Effector CD4-positive, alpha-beta T cell (primary cell): Measurements from ENCODE around the gene PLEKHH3.

Experiments used
- DNase-seq: peaks from one replicate; pipeline ENCODE4 v3.0.0-alpha.2; 2020

The PLEKHH3 gene

DNA sequence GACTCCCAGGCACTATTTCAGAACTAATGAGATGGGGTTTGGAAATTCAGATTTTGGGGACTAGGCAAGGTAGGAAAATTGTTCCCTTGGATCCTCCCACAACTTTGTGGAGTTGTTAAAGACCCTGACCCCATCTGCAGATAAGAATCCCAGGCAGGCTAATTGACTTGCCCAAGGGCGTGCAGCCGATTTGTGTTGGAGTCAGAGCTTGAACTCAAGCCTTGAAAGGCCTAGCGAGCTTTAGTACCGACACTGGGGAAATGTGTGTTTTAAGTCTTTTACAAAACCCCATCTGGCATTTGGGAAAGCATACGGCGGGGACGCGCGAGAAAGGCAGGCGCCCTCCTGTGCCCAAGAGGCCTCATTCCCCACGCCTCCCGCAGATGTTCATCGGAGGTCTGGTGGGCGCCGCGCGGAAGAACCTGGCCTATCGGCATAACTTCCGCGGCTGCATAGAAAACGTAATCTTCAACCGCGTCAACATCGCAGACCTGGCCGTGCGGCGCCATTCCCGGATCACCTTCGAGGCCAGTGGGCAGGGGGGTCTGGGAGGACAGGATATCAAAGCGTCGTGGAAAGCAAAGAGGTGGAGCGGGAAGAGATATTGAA, 9.8 kb upstream of the PLEKHH3 start:
- no peak for DNase-seq

DNA sequence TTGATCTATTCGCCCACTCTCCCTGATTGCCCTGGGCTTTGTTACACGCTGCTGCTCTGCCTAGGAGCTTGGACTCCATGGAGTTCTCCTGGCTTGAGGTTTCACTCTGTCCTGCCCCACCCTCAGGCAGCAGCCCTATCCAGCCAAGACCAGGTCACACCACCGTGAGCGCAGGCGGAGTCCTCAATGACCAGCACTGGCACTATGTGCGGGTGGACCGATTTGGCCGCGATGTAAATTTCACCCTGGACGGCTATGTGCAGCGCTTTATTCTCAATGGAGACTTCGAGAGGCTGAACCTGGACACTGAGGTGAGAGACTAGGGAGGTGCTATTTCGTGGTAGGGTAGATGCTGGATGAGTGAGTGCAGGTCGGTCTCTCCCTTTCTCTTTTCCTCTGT, 9.0 kb upstream of the PLEKHH3 start:
- DNase-seq: no peak

DNA sequence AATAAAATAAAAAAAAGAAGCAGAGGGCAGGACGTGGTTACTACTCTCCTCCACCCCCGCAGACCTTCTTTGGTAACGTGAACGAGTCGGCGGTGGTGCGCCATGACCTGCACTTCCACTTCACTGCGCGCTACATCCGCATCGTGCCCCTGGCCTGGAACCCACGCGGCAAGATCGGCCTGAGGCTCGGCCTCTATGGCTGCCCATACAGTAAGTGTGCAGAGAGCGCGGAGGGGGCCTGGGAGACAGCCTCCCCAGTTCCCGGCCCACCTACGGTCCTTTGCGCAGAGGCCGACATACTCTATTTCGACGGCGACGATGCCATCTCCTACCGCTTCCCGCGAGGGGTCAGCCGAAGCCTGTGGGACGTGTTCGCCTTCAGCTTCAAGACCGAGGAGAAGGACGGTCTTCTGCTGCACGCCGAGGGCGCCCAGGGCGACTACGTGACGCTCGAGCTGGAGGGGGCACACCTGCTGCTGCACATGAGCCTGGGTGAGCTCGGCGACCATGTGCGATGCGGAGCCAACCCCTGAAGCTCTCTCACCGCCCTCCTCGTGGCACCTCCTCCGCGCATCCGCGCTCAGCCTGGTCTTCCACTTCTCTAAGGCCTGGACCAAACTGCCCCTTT, 8.2 kb upstream of the PLEKHH3 start:
- DNase-seq: no peak

DNA sequence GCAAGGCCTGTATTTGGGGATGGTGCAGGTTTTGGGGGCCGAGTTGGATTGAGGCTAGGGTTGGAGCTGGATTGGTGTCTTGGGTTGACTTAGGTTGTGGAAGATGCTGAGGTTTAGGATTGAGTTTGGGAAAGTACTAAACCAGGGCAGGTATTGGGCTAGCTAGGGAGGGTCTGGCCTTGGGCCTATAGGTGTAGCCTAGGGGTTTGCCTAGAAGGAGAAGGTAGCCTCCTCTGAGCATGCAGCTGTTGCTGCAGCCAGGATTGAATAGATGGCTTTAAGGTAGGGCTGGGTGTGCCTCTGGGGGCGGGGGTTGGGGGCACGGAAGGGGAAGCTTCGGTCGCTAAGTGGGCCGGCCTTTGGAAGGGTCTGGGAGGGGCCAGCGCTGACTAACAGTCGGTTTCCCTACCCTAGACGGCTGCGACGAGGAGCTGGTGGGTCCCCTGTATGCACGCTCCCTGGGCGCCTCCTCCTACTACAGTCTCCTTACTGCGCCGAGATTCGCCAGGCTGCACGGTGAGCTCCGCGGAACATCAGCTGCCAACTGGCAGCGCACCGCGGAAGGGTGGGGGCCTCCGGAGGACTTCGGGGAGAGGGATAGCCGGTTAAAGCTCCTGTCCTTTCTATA, 6.7 kb upstream of the PLEKHH3 start:
- no peak for DNase-seq

DNA sequence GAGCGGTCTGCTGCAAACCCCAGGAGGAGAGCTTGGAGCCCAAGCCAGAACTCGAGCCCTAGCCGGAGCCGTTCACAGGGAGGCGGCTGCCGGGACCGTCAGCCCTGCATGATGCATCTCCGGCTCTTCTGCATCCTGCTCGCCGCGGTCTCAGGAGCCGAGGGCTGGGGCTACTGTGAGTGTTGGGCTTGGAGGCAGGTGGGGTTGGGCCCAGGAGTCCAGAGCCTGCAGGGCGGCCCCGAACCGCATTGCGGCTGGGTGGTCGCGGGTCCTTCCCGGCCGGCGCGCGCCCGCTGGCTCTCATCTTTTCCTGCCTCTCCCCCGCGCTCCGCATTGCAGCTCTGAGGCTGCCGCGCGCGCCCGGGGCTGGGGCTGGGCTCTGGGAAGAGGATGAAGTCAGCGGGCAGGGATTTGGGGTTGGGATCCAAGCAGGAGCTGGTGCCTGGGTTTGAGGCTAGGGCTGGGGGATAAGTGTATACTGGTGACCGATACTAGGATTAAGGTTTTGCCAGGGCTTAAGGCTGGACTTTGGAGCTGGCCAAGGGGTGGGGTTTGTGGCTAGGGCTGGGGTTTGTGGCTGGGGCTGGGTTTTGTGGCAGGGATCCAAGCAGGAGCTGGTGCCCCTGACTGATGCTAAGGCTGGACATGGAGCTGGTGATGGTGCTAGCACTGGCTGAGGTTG, 6.1 kb upstream of the PLEKHH3 start:
- DNase-seq: no peak

DNA sequence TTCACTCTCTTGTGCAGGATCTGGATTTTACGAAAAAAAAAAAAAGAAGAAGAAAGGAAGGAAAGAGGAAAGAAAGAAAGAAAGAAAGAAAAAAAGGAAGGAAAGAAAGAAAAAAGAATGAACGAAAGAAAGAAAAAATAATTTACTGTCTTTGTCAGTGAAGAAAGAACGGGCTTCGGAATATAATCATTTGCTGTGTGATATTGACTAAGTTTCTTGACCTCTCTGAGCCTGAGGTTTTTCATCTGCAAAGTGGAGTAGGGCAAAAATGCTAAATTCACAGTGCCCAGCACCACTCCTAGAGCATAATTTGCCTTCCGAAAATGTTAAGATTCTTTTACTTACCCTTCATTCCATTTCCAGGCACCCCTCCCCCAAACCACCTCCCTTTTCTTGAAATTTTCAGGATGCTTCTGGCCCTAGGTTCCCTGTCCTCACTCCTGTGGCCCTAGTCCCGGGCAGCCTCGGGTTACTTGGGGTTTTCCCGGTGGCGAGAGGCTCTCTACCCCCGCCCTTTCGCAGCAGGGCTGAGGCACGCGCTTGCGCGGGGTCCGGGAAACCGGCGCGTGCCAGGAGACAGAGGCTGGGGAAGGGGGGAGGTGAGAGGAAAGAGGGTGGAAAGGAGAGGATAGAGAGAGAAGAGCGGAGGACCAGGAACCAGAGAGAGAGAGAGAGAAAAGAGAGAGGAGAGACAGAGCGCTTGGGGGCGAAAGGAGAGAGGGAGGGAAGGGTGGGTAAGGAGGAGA, 5.4 kb upstream of the PLEKHH3 start, which contains the start of gene CNTNAP1:
CNTNAP1 (plus strand) TSS at position 556 of the 746 bp plus-strand sequence. CDS start 299 bp downstream, outside the sequence.
- no peak for DNase-seq

DNA sequence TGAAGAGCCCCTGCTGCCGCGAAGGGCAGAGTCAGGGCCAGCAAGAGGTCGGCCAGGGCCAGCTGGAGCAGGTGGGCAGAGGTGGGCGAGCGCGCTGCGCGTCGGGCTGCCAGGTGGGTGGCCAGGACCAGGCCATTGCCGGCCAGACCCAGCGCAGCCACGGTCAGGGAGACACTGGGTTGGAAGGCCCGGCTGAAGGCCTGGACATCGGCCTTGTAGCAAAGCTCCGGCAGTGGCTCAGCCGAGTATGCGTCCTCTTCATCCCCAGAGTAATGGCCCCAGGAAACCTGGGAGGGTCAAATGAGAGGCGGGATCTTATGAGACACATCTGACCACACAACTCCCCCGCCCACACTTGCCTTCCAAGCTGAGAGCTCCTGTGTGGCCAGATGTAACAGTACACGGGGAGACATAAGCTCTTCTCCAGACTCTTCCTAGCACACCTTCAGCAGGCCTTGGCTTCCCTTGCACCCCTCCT, 3.6 kb upstream of the PLEKHH3 start:
- DNase-seq: no peak

DNA sequence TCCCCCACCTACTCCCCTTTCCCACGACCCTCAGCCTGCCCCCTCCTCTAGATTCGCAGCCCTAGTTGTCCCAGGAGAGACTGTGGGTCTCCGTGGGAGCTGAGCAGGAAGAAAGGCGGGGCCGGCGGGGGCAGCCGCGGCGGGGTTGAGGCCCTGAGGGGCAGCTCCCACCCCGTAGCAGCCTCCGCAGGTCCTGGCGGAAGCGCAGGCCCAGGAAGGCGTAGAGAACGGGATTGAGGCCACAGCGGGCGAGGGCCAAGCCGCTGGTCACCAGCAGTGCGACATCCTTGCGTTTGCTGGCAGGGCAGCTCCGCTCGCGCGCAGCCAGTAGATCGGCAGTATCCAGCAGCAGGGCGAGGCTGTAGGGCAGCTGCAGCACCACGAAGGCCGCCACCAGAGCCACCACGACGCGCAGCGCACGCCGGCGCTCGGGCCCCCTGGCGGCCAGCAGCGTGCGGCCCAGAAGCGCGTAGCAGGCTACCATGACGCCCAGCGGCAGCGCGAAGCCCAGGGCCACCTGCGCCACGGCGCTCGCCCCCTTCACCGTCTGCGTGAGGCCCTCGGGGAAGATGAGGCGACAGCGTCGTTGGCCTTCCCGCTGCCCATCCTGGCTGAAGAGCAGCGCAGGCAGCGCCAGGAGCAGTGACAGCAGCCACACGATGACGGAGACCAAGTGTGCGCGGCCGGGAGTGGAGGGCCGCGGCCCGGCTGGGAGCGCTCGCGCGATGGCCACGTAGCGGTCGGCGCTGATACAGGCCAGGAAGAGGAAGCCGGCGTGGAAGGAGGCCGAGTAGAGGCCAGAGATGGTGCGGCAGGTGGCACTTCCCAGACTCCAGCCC, 2.9 kb upstream of the PLEKHH3 start:
- DNase-seq: peak; percentile 57

DNA sequence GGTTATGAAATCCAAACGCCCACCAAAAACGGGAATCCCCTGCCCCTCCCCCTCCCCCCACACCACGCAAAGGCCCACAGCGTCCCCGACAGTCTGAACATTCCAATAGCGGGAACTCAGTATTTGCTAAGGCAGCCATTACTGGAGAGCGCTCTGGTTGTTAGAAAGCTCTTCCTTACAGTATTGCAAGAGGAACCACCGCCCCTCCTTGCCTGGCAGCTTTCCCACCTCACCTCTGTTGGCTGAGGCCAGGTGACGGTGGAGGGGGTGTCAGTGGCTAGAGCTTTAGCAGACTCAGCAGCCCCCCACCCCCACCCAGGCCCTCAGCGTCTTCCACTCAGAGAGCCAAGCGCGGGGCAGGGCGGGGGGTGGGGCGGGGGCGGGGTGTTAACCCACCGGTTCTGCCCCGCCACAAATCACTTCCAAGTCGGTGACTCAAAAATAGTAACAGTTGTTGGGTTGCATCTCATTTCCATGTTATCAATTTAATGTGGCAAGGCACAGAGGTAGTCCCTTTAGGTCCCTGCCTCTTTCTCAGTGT, 2.2 kb upstream of the PLEKHH3 start:
- no peak for DNase-seq

DNA sequence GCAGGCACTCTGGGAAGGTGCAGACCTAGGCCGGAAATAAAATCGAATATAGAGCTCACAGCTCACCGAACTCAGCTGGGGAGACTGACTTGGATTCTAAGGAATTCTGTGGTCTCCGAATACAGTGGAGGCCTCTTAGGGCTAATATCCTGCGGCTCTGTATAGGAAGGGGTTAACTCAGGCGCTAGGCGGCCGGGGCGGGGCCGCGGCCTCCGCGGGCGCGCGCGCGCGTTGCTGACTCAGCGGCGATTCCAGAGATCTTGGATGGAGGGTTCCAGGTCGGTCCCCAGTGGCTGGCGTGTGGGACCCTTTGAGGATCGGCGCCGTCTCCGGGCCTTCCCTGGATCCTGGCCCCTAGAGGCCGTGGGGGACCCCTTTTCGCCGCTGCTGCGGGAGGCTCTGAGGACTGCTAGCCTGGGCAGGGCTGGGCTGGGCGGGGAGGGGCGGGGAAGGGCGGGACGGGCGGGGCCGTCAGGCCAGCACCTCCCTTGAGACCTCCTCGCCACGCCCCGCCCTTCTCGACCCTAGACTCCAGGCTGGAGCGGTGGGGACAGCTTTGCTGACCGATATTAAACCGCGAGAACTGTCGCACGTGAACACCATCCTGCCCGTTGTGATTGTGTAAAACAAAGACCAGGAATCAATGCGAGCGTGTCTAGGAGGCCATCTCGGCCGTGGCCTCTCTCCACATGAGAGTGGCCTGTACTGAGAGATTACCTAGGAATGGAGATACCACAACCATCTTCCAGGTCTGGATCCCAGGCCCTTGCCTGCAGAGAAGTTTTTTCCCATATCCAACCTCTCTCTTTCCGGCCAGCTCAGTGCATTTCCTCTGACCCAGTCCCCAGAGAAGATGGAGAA, 1.4 kb upstream of the PLEKHH3 start:
- peak; percentile 56 for DNase-seq

DNA sequence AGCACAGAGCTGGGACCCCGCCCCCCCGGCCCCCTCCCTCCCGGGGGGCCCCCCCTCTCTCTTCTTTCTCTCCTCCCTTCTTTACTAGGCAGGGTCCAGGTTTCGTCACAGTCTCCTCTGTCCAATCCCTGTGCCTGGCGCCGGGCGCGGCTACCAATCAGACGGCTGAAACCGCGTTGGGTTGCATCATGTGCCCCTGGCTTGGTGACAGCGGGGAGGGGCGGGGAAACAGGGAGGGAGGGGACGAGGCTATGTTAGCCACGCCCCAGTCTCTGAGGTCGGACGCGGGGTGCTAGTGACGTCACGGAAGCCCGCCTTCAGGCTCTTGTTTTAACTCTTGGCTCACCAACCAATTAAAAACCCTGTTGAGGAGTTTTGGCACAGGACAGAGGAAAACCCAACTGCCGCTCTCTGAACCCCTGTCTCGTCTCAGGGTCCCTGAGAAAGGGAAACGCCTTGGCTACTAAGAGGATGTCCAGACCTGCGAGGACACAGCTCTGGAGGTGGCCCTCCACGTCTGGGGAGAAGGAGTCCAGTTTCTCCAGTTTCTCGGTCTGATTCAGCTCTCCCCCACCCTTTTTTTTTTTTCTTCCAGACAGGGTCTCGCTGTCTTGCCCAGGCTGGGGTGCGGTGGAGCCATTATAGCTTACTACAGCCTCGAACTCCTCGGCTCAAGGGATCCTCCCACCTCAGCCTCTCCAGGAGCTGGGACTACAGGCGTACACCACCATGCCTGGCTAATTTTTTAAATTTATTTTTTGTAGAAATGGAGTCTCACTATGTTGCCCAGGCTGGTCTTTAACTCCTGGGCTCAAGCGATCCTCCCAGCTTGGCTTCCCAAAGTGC, 441 bp upstream of the PLEKHH3 start:
- peak; percentile 96 for DNase-seq

DNA sequence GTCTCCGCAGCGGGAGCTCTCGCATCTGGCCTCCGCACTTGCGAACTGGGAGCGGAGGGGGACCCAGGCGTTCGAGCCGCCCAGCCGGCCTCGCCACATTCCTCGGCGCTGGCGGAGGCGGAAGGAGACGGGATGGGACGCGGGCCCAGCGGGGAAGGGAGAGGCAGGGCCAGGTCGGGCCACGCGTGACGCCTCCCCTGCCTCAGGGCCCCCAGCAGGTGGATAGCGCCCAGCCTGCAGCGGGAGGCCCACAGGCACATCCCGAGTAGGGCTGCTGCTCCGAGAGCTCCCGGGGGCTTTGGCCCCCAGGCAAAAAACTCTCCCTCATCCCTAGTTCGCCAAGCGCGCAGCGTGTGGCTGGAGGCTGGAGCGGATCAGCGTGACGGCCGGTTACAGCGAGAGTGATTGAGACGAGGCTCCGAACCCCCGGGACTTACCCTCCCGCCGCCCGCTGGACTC, 800 bp downstream of the PLEKHH3 start:
- no peak for DNase-seq

DNA sequence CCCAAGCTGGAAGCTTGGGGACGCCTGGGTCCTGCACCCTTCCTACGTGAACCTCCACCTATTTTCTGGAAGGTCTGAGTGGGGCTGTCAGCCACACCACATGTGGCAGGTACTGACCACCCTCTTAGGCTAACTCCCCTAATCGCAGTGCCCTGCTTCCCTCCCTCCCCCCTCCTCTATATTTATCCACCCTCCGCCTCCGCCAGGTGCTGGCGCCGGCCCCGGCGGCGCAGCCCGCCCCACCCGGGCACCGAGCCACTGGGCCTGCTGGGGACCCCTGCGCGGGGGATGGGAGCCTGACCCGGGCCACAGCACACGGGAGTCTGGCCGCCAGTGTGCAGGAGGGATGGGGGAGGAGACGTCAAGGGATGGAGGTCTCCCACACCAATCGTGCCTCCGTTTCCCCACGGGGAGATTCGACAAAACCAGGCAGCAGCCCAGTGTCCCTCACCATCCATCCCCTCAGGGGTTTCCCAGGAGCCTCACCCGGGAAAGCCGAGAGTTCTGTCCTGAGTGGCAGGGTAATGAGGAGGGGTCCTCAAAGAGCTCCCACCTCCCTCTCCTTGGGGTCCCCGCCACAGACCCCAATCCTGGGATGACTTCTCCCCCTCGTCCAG, 1.3 kb downstream of the PLEKHH3 start:
- no peak for DNase-seq

DNA sequence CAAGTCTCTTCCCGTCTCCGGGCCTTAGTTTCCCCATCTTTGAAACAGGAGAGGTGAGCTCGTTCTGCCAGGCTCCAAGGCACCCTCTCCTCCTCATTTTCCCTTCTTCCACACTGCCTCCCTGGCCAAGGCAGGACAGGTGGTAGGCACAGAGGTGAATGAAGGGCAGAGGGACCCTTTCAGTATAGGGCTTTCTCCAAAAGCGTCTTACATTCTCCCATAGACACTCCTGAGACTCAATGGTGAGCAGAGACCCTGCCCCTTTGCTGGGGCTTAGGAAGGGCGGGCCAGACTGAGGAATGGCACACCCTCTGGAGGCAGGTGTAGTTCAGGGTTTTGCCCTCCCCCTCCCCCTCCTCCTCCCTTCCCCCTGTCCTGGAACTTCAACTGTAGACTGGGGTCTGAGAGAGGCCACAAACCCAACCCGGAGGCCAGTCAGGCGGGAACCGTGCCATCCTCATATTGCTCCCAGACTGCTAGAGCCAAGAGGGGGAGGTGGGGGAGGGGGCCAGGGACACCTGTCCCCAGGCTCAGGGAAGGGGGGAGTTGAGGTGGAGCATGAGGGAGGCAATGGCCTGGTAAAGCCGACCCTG, 1.9 kb downstream of the PLEKHH3 start:
- DNase-seq: no peak

DNA sequence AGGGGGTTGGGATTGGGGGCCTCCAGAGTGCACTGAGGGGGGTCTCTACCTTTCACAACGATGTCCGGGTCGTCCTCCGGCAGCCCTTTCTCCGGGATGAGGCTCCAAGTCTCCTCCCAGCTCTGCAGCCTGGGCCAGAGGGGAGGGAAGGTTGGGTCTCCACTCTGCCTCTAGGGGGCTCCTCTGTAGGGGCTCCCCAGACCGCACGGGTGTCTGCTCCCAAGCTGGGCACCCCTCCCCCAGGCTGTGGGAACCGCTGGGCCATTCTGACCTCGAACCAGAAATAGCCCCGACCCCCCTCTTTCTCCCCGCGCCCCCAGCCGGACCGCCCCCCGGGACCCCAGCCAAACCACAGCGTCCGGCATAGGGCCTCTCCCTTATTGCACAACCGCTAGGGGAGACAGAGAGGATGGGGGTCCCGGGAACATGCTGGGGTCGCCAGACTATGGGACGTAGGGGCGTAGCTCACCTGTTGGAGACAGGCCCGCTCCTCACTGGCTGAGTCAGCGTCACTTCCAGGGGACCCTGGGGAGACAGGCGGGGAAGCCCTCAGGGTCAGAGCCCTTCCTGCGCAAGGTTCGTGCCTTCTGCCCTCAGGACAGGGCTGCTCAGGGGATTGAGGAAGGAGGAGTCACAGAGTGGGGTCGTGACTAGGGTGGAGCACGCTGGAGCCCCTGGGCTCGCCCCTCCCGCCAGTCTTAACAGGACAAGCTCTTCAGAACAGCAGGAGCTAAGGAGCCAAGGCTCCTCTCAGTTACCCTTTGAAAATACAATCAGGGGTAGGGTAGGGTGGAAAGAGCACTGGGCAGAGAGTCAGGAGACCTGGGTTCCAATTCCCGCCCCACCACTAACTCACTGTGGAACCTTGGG, 2.7 kb downstream of the PLEKHH3 start:
- DNase-seq: no peak

DNA sequence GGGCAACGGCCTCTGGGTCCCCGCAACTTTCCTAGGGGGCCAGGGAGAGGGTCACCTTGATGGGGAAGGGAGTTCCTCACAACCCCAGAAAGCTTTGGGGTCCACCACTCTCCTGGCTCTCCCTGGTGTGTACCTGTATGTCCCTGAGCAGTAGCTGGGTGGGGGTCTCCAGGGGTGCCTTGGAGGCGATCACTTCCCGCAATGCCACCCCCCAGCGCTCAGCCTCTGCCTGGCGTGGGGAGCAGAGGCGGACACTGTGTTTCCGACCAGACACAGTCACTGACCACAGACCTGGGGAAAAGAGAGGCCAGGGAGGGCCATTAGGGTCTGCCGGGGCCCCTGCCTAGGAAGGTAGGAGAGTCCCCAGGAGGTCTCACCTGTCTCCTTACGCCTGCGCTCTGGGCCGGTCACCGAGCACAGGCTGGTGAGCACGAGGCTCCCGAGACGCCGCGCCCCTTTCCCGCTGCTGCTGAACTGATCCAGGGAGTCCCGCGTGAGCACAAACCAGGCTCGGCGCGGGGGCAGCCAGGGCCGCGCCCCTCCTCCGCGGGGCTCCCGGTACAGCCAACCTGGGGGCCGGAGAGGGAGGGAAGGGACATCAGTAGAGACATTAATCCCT, 3.4 kb downstream of the PLEKHH3 start:
- no peak for DNase-seq

DNA sequence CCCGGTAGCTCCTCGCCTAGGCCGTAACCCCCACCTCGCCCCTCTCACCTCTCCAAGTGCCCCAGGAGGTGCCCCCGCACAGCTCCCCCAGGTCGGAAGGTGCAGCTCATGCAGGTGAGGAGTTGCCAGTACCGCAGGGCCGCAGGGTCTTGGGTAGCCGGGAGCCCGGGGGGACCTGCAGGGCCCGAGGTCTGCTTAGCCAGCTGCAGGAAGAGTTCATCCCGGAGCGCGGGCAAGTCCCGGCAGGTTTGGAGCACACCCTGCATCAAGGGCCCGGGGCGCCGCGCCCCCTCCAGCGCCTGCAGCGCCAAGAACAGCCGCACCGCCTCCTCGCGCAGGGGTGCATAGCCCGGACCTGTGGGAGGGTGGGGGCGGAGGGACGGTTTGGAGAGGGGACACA, 4.8 kb downstream of the PLEKHH3 start:
- DNase-seq: no peak
